T-helper 2 cell treated with Interferon-gamma antibody and Interleukin-4, amounts not matched to agents 100 ng/mL and 5 ng/mL, for 36 hours (primary cell): ENCODE measurements around the gene NDUFAB1. TPM values are rescaled to one million over a fixed set of nuclear protein-coding genes. Genes with fewer than 3 reads are reported as not detected.
"Not testable (repeated sequence)": the region's sequence is repeated elsewhere in the genome, so short reads cannot be mapped to it uniquely, and the experiment has no call there.

Experiments
- intact Hi-C: fragments of 100-400 bp; cut with micrococcal nuclease; formaldehyde crosslinking; loops from one replicate; pipeline ENCODE4 v1.15.1; 2023
- total RNA-seq: library from RNA; stranded (reverse); gene quantifications from 2 replicates; pipeline ENCODE4 v1.2.3, GENCODE V29; 2022

Gene NDUFAB1
- total RNA-seq: 95.1 and 97.6 TPM in 2 replicates

DNA sequence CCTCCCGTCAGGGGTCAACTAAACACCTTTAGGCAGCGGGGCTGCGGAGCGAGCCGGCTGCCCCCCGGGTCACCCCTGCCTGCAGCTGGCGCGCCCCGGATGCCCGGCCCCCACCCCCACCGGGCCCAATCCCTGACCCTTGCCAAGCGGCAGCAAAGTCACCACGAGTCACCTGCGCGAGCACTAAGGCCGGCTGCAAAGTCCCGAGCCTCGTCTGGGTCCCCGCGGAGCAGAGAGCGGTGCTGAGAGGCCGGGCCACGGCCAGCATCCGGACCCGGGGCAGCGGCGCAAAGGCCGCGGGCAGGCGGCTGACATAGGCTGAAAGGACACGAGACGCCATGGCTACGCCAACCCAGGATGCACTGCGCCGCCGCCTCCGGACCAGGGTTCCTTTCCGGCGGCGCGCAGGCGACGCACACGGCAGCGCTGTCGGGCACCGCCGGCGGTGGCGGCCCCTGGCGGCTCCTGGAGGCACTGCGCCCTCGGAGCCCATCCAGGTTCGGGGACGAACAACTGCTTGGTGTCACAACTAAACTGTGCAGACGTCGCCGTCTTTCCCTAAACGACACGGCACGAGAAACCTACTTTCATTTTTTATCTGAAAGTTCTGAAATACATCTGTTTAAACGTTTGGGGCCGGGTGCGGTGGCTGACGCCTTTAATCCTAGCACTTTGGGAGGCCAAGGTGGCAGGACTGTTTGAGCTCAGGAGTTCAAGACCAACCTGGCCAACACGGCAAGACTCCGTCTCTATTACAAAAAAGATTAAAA is at the start of gene NDUFAB1:
Gene NDUFAB1, minus strand, starts transcription at position 366 of the 770 bp plus-strand sequence. Its CDS starts 26 bp downstream, at position 340.
- intact Hi-C loops: loop anchor here (1.0 to 5.0 kb wide), 6 partner anchors 39 to 946 kb away; partner anchors contain the start of genes COG7, DCTN5, EARS2 and PALB2

DNA sequence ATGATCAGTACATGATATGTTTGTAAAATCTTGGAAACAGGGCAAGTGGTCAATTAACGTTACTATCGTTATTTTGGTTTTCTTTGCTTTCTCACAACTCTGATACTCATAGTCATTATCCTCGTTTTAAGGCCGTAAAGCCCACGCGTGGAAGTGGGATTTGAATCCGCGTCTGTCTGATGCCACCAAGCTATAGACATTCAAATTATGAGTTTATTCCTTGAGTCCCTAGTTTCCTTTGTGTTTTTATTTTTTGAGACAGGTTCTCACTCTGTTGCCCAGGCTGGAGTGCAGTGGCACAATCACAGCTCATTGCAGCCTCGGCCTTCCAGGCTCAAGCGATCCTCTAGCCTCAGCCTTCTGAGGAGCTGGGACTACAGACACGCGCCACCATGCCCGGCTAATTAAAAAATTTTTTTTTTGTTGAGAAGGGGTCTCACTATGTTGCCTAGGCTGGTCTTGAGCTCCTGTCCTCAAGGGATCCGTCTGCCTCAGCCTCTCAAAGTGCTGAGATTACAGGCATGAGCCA is 46.2 kb upstream of the NDUFAB1 start:
- intact Hi-C loops: no loop called here

DNA sequence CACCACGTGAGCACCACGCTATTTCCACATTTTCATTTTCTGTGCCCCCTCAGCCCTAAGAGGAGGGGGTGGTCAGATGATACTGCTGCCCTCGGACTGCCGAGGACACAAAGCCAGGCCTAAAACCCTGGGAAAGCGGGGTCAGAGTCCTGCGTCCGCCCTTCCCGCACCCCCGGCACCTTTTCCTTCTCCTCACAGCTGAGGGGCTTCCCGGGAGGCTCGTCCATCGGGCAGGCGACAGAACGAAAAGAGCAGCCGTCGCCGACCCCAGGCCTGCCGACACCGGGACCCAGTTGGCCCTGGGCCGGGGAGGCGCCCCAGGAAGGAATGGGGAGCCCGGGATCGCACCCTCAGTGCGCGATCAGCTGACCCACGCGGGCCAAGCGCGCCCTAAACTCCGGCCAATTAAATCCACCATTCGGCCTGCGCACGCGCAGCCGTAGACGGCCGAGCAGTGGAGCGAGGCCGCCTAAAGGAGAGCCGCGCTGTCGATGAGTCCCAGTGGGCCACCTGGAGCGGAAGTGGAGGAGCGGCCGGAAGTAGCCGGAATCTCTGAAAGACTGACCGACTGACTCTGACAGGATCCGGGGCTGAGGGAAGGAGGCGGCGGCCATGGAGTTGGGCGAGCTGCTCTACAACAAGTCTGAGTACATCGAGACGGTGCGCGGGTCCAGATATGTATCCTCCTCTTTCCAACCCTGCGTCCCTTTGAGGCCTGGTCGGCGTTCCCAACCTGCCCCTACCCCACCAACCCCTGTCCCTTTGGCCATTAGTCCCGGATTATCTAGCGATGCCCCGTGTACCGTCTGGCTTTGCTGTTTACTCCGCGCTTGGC is 45.0 kb upstream of the NDUFAB1 start, which contains the start of the genes DCTN5 and PALB2:
Gene DCTN5, plus strand, starts transcription at position 536 of the 835 bp plus-strand sequence. Its CDS starts 77 bp downstream, at position 613.
Gene PALB2, minus strand, starts transcription at position 380 of the 835 bp plus-strand sequence. Its CDS starts 153 bp downstream, at position 227.
- intact Hi-C loops: loop anchor here (1.0 to 2.0 kb wide), 3 partner anchors 37 to 84 kb away; partner anchors contain the start of genes EARS2, NDUFAB1, PLK1 and UBFD1

DNA sequence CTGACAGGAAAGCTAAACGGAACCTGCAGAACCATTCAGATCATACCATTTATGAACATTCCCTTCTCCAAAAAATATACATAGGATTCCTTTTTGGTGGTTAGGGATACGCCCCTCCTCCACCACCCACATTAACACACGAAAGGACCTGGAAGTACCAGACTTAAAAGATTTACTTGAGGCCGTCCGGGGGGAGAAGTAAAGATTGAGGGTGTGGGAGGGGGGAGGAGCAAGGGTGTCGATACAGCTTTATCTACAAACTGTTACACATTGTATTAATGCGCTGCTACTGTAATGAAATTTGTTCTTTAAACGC is 44.5 kb upstream of the NDUFAB1 start:
- intact Hi-C loops: loop anchor here (2.0 kb wide), 1 partner anchor 44 kb away; the partner anchor contains the start of gene NDUFAB1

DNA sequence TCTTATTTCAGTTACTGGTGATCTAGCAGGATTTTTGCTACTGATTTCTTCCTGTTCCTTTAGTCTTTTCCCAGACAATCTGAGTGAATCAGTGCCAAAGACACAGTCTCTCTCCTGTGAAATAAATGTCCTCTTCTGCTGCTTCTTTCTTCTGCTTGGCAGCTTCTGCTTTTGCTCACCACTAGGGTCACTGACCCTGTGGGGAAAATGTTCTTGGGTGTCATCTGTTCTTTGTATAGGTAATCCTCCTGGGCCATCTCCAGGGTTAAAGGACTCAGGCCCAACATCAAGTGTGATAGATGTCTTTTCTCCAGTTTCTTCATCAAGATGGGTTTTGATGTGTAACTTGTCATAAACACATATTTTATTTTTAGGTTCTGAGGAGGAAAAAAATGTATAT is 39.8 kb upstream of the NDUFAB1 start:
- intact Hi-C loops: no loop called here

DNA sequence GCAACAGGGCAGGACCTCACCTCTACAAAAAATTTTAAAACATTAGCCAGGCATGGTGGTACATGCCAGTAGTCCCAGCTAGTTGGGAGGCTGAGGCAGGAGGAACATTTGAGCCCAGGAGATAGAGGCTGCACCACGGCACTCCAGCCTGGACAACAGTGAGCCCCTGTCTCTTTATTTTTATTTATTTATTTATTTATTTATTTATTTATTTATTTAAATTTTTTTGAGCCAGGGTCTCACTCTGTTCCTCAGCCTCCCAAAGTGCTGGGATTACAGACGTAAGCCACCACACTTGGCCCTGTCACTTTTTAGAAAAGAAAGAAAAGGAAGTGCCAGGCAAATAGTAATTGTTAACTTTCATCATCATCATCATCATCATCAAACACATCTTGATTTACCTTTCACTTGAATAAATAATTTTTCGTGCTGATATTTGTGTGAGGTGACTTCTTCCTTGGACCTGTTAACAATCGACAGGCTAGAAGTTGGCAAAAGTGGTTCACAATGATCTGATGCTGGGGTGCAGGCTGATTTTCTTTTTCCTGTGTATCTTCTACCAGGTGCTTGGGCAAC is 38.4 kb upstream of the NDUFAB1 start:
- intact Hi-C loops: no loop called here

DNA sequence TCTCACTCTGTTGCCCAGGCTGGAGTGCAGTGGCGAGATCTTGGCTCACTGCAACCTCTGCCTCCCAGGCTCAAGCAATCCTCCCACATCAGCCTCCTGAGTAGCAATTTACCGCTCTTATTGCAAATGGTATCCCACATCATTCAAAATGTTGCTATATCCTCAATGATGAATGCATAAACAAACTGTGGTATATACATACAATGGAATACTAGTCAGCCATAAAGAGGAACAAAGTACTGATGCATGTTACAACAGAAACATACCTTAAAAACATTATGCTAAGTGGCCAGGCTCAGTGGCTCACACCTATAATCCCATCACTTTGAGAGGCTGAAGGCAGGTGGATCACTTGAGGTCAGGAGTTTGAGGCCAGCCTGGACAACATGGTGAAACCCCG is 35.8 kb upstream of the NDUFAB1 start:
- intact Hi-C loops: not testable (repeated sequence)

DNA sequence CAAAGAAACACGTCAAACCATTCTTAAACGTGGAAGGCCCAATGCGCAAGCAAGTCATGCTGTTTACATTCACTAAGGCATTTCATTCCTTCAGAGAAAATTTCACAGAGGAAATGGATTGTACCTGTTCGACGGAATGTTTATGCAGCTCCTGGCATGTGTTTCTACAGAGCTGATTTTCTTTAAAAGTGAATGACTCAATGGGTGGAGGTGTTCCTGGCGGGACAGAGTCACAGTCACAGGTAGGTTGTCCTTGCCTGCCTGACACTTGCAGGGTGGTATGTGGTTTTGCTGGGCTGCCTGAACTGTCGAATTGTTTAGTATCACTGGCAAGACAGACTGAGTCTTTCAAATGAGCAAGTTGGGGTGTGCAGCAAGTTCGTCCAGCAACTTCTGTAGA is 33.4 kb upstream of the NDUFAB1 start:
- intact Hi-C loops: no loop called here

DNA sequence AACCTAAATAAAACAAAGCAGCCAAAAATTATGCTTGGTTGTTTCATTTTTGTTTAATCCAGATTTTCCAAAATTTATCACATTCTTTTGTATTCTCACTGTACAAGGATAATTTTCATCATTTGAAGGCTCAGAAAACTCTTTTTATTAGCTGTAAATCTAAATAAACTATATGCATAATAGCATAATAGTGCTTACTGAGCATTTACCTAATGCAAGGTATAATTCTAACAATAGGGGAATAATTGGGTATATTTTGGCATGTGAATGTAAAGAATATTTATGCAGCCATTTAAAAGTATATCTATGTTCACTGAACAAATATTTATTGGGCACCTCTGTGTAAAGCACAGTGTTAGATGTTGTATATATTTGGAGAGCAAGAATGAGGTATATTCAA is 28.0 kb upstream of the NDUFAB1 start:
- intact Hi-C loops: no loop called here

DNA sequence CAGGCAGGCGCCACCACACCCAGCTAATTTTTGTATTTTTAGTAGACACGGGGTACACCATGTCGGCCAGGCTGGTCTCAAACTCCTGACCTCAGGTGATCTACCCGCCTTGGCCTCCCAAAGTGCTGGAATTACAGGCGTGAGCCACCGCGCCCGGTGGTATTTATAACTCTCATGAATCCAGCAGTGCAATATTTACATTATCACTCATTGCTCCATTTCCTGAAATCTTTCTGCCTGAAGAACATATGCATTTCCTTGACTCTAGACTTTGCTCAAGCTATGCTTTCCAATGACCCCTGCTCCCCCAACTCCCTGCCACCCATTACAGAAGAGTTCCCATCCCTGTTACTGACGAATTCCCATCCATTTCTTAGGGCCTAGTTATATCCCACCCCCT is 19.7 kb upstream of the NDUFAB1 start:
- intact Hi-C loops: no loop called here

DNA sequence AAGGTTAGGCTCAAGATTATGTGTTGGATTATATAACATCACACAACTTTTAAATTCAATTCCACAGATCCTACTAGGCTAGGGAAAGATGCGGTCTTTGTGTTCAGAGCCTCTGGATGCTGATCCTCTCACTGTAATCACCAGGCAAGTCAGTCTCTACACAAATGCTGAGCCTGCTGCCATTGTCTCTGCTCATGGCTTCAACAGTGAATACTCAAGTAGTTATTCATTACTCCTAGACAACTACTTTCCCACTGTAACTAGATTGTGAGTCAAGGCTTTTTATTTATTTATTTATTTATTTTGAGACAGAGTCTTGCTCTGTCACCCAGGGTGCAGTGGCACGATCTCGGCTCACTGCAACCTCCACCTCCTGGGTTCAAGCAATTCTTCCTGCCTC is 15.8 kb upstream of the NDUFAB1 start:
- intact Hi-C loops: no loop called here

DNA sequence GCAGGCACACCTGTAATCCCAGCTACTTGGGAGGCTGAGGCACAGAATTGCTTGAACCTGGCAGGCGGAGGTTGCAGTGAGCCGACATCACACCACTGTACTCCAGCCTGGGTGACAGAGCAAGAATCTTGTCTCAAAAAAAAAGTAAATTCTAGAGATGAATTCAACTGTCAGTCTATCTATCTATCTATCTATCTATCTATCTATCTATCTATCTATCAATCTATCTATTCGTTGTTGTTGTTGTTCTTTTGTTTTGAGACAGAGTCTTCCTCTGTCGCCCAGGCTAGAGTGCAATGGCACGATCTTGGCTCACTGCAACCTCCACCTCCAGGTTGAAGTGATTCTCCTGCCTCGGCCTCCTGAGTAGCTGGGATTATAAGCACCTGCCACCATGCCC is 14.8 kb upstream of the NDUFAB1 start:
- intact Hi-C loops: not testable (repeated sequence)

DNA sequence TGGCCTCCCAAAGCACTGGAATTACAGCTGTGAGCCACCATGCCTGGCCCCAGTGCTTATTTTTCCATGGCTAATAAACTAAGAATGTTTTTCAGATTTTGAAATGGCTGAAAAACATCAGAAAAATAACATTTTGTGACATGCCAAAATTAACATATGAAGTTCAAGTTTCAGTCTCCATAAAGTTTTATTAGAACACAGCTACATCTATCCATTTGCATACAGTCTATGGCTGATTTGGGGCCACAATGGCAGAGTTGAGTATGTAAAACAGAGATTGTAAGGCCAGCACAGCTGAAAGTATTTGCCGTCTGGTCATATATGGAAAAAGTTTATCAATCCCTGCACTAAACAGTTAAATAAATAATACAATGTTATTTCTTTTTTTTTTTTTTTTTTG is 13.8 kb upstream of the NDUFAB1 start:
- intact Hi-C loops: no loop called here

DNA sequence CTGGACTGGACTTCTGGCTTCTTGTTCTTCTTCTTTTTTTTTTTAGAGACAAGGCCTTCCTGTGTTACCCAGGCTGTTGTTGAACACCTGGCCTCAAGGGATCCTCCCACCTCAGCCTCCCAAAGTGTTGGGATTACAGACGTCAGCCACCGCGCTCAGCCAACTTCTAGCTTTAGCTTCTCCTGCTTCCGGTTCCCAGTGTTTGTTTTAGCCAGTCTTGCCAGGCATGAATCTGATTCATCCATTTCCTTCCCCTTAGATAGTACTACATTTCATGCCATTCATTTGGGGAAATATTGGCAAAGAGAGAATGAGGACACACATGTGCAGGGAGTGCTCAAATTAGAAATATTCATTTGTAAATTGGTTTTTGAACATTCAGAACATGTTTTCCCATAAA is 12.1 kb upstream of the NDUFAB1 start:
- intact Hi-C loops: no loop called here

DNA sequence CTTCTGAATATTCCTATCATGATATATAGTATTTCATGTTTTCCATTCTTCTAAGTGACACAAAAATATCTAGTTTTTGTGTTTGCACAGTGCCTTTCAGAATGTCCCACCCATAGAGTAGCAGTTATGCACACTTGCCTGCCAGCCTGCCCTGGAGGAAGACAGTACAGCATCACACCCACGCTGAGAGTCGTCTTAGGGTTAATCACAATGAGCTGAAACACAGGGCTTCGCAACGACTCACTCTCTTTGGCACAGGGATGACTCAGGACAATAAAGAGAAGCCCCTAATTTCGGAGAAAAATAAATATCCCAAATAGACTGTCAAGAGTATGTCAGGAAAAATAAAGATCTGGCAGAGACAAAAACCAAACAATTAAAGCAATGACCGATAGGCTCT is 11.6 kb upstream of the NDUFAB1 start:
- intact Hi-C loops: no loop called here

DNA sequence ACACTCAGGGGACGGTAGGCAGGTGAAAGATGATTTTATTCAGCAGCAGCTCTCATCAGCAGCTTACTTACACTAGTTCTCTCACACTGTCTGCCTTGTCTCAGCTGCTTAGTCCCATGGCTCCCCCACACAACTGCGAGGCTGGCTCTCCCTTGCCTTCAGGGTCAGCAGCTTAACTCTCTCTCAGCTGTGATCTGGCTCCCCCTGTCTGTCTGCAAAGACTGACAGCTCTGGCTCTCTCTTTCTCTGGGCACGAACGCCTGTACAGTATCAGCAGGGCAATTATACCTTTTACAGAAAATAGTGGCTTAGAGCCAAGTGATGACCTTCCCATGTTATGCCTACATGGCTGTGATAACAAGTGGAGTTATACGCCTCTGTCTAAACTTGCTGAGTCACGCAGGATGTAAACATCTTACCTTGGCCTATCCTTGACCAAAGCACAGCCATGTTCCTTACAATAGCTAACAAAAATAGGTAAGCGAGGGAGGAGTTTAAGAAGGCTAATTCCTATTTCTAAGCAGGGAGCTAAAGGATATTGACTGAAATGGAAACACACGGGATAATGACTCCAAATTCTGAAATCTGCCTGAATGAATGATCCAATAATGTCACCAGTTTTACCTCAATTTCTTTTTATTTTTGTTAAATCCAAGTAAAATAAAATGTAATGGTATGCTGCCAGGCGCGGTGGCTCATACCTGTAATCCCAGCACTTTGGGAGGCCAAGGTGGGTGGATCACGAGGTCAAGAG is 1.1 kb upstream of the NDUFAB1 start:
- intact Hi-C loops: loop anchor here (2.0 to 5.0 kb wide), 5 partner anchors 44 to 945 kb away; partner anchors contain the start of genes COG7, DCTN5, PALB2 and PLK1

DNA sequence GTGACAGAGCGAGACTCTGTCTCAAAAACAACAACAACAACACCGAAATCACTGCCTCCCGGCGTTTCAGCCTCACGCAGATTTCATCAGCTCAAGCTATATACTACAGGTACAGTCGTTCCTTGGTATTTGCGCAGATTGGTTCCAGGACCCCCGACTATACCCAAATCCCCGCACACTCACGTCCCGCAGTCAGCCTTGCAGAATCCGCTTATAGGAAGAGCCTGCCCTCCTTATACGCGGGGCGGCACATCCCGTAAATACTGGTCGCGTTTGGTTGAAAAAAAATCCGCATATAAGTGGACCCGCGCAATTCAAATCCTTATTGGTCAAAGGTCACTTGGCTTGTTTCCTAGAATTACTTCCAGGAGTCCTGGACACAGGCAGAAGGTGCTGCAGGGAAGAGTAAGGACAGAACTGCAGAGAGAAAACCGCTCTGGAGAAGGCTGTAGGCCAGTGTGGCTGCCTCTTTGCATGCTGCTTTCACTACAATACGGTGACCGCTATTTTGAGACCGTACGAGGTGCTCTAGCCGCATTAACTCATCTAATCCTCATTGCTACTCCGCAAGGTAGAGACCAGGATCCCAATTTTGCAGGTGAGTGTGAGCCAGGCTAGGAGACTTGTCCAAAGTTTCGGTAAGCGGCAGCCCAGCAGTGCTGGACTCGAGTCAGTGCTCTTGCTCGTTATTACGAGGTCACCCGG is 718 bp downstream of the NDUFAB1 start:
- intact Hi-C loops: loop anchor here (5.0 kb wide), 4 partner anchors 82 to 947 kb away; partner anchors contain the start of genes COG7 and PLK1

DNA sequence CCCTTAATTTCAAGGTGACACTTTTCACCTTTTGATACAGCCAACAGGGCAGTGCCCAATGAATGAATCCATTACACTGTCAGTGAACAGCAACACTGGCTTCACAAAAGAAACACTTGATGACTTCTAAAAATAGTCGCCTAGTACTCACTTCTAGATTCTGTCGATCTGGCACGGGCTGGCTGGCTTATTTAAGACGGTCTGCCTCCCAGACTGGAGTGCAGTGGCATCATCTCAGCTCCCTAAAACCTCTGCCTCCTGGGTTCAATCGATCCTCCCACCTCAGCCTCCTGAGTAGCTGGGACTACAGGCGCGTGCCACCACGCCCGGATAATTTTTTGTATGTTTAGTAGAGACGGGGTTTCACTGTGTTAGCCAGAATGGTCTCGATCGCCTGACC is 1.9 kb downstream of the NDUFAB1 start:
- intact Hi-C loops: no loop called here

DNA sequence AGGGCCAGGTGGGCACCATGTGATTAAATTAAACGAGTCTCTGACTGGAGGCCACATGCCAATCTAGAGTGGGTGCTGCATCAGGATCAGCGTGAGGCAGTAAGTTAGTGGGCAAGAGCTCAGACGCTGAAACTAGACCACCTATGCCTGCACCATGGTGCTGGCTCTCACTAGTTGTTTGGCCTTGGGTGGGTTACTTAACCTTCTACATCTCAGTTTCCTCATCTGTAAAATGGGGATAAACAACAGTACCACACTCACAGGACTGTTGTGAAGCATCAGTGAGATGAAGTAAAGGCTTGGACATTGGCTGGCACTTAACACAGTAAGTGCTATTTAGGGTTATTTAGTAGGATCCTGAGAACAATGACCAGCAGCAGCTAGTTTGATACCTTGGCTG is 5.9 kb downstream of the NDUFAB1 start:
- intact Hi-C loops: no loop called here

DNA sequence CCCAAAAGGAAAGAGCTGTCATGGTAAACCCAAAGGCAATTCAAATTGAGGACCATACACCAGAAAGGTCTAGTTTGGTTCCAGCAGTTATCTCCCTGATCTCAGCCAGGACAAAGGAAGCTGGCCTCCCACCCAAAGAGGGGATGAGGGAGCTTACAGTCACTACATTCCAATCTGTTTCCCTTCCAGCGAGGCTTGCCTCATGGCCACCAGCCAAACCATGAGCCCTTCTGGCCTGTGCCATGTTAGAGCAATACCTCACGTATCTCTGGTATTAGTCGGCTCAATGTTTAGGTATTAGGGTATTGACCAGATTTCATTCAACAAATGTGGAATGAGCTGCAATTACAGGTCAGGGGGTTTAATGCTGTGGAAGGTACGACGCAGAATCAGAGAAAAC is 8.4 kb downstream of the NDUFAB1 start:
- intact Hi-C loops: no loop called here
